GM19455 (cell line): Measurements from ENCODE around the gene TUBA1C.
"Not testable (repeated sequence)": the region's sequence is repeated elsewhere in the genome, so short reads cannot be mapped to it uniquely, and the experiment has no call there.

Source experiments
- ATAC-seq: cut with Tn5 transposase; IDR thresholded peaks from one replicate; pipeline ENCODE4 v1.9.1; 2021; ENCODE audit not compliant: unreplicated experiment

Gene TUBA1C

DNA sequence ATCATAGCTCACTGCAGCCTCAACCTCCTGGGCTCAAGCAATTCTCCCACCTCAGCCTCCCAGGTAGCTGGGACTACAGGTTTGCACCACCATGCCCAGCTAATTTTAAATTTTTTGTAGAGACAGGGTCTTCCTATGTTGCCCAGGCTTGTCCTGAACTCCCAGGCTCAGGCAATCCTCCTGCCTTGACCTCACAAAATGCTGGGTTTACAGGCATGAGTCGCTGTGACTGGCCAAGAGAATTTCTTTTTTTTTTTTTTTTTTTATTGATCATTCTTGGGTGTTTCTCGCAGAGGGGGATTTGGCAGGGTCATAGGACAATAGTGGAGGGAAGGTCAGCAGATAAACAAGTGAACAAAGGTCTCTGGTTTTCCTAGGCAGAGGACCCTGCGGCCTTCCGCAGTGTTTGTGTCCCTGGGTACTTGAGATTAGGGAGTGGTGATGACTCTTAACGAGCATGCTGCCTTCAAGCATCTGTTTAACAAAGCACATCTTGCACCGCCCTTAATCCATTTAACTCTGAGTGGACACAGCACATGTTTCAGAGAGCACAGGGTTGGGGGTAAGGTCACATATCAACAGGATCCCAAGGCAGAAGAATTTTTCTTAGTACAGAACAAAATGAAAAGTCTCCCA is 18.0 kb downstream of the TUBA1C start:
- ATAC-seq = not testable (repeated sequence)

DNA sequence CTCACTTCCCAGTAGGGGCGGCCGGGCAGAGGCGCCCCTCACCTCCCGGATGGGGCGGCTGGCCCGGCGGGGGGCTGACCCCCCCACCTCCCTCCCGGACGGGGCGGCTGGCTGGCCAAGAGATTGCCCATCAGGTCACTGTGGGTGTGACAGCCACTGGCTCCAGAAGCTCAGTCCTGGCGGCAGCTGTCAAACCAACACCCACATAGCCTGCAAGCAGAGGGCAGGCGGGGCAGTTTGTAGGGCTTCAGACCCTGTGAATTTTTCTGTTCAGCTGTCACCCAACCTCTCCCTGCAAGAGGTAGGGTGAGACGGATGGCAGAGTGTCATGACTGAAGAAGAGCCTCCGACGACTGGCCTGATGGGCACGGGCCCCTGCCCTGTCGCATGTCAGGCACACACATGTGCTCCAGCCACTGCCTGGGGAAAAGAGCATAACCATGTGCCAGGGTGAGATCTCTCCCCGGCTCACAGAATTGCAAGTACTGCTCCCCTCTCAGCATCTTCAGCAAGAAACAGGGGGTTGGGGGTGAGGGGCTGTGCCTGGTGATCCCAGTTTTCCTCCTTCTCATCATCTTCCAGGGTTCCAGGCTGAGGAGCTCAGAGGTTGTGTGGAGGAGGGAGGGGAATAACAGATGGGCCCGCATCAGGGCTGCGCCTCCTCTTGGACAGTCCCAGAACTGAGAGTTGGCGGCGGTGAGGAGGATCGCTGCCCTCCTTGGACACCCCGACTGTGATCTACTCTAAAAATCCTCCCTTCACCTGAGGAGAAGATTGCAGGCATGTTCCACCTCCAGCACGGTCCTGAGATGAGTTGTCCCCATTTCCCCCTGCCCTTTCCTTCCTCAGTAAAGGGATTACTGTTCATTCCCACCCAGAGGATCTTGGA is 18.9 kb downstream of the TUBA1C start:
- ATAC-seq = no peak

DNA sequence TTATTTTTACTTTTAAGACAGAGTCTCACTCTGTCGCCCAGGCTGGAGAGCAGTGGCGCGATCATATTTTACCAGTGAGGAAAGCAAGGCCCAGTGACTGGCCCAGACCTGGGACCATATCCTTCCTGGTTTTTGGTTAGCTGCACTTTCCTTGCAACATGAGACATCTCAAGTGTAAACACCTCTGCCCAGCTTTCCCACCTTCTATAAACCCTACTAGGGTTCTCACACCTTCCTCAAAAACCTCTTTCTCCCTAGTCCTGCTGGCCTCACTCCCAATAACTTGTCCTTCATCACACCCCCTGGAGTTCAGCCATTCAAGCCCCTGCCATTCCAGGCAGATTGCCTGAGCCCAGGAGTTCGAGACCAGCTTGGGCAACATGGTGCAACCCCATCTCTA is 19.8 kb downstream of the TUBA1C start:
- no peak for ATAC-seq

DNA sequence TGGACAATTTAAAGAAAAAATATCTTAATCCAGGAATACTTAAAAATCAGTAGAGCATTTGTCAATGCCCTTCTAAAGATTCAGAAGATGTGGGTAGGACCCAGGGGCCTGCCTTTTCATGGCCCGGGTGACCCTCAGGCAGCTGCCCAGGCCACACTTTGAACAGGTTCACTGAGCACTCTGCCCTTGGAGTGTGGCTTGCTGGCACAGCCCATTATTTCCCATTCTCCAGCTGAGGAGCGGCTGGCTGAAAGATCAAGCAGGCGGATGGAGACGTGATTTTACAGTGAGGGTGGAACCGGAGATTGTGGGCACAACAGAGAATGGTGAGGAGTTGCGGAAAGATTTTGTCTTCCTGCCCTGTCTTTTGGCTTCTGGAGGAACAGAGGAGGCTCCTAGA is 23.0 kb downstream of the TUBA1C start:
- ATAC-seq = no peak

DNA sequence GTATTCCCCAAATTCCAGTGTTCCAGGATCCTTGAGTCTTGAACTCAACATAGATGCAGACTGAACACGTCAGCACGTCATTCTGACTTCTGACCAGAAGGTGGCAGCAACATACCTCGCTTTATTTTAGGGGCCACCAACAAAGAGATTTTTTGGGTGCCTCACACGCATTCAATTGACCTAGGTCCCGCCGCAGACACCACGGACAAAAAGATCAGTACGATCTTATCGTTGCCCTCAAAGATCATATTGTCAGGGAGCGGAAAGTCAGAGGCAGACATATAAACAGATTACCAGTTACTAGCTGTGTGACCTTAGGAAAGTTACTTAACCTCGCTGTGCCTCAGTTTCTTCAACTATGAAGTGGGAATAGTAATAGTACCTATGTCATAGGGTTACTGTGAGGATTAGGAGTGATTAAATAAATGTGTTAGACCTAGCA is 23.6 kb downstream of the TUBA1C start:
- ATAC-seq = no peak

DNA sequence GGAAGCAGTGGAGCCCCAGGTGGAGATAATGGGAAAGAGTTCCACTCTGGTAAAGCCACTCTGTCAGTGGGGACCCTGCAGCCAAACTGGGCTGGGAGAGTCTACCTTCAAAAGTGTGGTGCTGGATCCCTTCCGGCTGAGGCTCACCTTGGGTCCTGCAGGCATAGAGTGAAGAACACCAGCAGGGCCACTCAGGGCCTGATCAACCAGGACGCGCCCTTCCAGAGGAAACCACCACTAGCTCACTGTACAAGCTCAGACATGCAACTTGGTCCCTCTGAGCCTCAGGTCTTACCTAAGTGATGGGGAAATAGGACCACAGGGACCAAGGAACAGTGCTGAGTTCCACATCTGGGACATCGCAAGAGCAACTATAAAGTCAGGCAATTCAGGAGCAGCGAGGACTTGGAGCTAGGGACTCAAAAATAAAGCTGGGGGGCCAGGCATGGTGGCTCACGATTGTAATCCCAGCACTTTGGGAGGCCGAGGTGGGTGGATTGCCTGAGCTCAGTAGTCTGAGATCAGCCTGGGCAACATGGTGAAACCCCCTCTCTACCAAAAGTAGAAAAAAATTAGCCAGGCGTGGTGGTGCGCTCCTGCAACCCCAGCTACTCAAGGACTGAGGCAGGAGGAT is 24.2 kb downstream of the TUBA1C start:
- no peak for ATAC-seq

DNA sequence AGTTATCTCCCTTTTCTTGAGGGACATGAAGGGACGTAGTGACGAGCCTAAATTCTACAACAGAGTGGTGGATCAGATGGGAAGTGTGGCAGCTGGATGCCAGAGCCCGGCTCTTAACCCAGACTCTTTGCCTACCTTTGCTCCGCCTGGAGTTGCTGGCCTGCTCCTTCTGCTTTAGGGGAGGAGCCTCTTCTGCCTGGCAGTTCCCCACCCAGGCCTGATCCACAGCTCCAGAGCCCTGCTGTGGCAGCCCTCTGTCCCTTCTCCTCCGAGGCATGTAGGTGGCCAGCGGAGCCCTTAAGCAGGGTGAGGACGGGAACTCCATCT is 27.8 kb downstream of the TUBA1C start:
- ATAC-seq = no peak

DNA sequence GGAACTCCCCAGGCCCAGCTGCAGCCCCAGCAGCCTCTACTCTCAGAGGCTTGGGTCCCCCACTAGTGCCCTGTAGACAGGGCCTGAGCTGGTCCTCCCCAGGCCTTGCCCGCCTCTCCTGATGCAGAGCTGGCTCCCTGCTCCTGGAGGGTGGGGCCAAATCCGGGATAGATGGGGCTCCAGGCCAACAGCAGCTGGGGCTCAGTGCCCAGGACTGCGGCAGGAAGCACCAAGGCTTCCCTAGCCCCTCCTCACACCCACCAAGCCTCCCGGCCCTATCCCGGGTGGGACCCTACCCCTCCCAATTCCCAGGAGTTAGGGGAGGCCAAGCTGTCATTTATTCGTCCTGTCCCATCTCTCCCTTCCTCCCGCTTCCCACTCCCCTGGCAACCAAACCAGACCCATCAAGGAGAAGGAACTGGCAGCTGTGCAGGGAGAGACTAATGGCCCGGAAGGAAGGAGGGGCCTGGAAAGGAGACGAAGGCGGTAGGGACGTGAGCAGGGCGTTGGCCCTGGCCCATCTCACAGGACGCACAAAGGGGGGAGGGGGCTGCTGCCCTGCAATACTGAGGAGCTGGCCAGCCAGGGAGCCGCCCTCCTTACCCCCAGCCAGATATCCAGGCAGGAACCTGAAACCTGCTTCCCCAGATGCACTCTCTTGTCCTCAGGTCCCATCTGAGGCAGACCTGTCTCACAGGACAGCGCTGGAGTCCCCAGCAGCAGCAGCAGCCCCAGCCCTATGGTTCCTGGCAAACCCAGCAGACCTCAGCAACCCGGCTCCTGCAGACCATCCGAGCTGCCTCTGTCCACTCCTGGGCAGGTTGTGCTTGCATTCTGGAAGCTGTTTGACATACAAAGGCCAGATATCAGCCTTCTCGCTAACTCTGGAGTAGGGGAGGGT is 28.4 kb downstream of the TUBA1C start:
- no peak for ATAC-seq

DNA sequence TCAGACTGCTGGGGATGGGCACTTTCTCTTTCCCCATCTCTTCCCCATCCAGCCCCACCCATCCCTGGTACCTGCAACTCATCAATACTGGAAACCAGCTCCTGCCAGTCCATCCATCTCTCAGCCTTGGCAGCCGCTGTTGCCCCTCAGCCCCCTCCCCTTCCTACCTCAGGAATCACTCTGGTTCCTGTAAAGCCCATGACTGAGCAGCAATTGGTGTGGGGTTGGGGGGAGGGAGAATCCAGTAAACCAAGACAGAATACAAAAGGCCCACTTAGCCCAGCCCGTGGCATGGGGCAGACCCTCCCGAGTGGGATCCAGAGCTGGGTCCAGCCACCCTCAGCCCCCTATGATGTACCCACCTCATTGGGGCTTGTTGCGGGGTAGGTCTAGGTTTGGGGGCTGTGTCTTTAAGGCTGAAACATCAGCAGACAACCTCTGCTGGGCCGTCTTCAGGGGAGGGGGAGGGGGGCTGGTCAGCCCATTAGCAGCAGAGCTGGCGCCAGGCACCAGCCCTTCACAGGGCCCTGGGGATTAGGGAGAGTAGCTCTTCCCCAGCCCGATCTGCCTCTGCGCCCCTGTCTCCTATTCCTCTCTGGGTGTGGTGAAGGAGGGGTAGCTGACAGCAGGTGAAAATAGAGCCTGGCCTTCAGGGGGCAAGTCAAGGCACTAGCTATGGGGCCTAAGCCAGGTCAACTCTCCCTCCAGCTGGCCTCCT is 29.4 kb downstream of the TUBA1C start:
- ATAC-seq = no peak

DNA sequence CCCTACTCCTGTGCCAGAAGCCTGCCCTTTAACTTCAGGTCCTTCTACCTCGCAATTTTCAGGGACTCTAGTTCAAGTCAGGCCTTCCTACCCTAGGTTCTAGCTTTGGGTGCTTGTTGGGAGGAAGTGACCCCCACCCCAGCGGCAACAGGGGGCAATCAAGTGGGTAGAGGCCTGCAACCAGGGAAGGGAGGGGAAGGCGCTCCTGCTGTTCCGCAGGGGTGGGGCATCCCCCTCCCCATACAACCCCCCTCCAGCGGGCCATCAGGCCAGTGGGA is 29.9 kb downstream of the TUBA1C start:
- ATAC-seq = no peak

DNA sequence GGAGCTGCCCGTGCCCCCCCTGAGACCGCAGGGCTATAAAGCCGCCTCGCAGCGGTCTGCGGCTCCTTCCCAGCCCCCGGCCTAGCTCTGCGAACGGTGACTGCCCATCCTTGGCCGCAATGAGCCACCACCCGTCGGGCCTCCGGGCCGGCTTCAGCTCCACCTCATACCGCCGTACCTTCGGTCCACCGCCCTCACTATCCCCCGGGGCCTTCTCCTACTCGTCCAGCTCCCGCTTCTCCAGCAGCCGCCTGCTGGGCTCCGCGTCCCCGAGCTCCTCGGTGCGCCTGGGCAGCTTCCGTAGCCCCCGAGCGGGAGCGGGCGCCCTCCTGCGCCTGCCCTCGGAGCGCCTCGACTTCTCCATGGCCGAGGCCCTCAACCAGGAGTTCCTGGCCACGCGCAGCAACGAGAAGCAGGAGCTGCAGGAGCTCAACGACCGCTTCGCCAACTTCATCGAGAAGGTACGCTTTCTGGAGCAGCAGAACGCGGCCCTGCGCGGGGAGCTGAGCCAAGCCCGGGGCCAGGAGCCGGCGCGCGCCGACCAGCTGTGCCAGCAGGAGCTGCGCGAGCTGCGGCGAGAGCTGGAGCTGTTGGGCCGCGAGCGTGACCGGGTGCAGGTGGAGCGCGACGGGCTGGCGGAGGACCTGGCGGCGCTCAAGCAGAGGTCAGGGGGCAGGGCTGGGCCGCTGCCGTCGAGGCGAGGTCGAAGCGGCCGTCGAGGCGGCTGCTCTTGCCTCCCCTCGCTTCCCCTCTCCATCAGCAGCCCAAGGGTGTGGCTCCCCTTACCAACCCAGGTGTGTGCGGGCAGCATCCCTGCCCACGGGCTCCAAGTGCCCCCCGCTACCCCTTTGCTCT is 30.4 kb downstream of the TUBA1C start, which contains the start of gene PRPH:
Gene PRPH, plus strand, starts transcription at position 66 of the 855 bp plus-strand sequence. Its CDS starts 54 bp downstream, at position 120.
- ATAC-seq = no peak

DNA sequence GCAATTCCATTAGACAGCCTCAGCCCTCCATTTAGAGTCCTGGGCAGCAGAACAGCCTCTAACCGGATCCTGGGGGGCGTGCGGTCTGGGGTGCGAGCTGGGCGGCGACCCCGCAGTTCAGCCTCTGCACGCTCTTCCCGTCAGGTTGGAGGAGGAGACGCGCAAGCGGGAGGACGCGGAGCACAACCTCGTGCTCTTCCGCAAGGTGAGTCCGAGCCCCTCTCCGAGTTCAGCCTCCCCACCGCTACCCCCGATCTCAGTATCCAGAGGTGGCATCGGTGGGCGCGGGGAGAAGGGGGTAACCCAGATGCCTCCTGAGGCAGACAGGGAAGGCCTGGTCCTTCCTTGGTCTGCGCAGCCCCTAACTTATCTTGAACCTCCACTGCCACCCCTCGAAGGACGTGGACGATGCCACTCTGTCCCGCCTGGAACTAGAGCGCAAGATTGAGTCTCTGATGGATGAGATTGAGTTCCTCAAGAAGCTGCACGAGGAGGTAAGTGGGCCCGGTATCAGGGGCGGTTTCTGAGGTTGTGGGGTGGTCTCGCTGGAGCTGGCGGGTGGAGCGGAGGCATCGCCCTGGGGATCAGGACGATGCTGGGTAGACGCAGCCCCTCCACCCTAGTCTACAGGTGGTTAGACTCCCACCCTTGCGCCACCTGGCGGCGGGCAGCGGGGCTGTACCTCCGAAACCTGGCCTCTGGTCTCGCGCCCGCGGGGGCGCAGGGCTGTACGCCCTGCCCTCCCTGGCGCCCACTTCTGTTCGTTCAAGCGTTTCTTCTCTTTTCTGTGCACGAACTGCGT is 31.4 kb downstream of the TUBA1C start:
- ATAC-seq = no peak

DNA sequence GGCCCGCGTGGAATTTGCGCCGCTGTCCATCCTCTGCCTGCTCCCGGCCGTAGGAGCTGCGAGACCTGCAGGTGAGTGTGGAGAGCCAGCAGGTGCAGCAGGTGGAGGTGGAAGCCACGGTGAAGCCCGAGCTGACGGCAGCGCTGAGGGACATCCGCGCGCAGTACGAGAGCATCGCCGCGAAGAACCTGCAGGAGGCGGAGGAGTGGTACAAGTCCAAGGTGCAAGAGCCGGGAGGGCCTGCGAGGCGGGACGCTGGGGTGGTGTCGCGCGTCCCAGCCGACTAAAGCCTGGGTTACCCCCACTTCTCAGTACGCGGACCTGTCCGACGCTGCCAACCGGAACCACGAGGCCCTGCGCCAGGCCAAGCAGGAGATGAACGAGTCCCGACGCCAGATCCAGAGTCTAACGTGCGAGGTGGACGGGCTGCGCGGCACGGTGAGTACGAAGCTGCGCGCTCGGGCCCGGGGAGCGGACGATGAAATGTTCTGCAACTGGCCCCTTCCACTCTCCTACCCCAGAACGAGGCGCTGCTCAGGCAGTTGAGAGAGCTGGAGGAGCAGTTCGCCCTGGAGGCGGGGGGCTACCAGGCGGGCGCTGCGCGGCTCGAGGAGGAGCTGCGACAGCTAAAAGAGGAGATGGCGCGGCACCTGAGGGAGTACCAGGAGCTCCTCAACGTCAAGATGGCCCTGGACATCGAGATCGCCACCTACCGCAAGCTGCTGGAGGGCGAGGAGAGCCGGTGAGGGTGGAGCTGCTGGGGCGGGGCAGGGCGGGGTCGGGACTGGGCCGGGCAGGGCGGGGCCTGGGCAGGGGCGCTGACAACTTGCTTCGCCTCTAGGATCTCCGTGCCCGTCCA is 32.2 kb downstream of the TUBA1C start:
- ATAC-seq = no peak

DNA sequence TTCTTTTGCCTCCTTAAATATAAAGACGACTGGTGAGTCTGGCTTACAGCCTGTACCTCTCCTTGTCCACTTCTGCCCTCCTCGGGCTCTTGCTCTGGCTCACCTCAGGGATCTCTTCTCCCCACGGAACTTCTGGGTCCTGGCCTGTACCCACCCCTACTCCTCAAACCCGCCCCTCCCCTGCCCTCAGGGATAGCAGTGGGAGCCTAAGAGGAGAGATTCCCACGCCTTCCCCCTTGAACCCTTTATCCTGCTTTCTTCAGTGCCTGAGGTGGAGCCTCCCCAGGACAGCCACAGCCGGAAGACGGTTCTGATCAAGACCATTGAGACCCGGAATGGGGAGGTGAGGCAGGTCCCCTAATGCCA is 32.8 kb downstream of the TUBA1C start:
- ATAC-seq = no peak

DNA sequence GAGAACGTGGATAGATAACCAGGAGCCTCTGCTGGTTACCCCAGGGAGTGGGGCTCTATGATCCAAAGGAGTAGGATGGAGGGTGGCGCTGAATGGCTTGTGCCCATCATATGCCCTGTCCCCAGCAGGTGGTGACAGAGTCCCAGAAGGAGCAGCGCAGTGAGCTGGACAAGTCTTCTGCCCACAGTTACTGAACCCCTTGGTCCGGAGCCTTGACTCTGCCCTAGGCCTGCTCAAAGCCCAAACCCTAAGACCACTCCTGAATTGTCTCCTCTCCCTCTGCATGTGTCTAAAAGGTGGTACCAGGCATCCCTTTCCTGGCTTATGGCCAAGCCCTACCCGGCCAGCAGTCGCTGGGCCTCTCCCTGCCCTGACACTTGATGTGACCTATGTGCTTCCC is 33.3 kb downstream of the TUBA1C start:
- ATAC-seq = no peak

DNA sequence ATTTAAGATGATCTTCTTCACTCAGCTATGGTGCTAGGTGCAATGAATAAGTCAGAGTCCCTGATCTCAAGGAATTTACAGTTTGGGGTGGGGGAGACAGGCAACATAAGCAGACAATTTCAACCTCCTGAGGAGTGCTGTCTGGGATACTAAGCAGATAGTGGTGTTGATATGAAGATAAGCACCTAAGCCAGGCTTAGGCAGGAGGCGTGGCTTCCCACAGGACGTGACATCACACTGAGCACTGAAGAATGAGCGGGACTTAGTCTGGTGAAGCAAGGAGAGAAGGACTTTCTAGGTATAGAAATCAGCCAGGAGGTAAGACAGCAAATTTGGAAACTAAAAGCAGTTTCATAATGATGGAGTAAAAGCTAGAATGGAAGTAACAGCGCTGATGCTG is 36.9 kb downstream of the TUBA1C start:
- no peak for ATAC-seq

DNA sequence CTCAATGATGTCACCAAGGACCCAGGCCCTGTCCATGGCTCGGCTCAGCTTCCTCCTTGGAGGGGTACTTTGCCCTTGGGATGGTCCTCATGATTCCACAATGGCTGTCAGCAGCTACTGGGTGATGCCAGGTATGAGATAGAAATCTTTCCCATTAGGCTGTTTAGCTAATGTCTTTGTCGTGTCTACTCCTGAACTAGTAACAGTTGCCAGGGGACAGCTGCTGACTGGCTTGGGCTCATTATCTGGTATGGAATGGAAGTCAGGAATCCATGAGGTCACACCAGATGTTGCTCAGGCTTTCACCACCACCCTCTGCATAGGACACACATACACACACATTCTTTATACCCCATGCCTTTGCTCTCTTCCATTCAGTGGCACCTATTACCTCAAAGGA is 39.3 kb downstream of the TUBA1C start:
- no peak for ATAC-seq
